Neural cell (in vitro differentiated cells): ENCODE data around the gene RELA. TPM values are rescaled to one million over a fixed set of nuclear protein-coding genes. Genes with fewer than 3 reads are reported as not detected.
"Not testable (repeated sequence)": the region's sequence is repeated elsewhere in the genome, so short reads cannot be mapped to it uniquely, and the experiment has no call there.

Experiments
- H2AFZ ChIP-seq: fragments of 200-600, 300-800 bp; sonication (generic), shearing (Covaris generic); 2 replicates; pipeline ENCODE4 v1.6.0; 2014; ENCODE audit warnings: low read depth, mild to moderate bottlenecking, antibody characterized with exemption, low read length, moderate library complexity
- H3F3A ChIP-seq: fragments of 200-600 bp; shearing (Covaris generic); 2 replicates; pipeline ENCODE4 v1.6.1; 2016; ENCODE audit warnings: mild to moderate bottlenecking, moderate library complexity, mixed read lengths, antibody characterized with exemption, low read length; ENCODE audit not compliant: insufficient read depth, poor library complexity, severe bottlenecking
- H3K27ac ChIP-seq: fragments of 200-600, 300-800 bp; sonication (generic), shearing (Covaris generic); 2 replicates; pipeline ENCODE4 v1.5.1; 2014; ENCODE audit warnings: mild to moderate bottlenecking, low read length, moderate library complexity
- H3K27me3 ChIP-seq: fragments of 300-800, 200-600 bp; sonication (generic), shearing (Covaris generic); 2 replicates; pipeline ENCODE4 v1.6.0; 2014; ENCODE audit warnings: mild to moderate bottlenecking, low read depth, low read length, moderate library complexity; ENCODE audit not compliant: insufficient read depth
- H3K36me3 ChIP-seq: fragments of 300-800, 200-600 bp; sonication (generic), shearing (Covaris generic); 2 replicates; pipeline ENCODE4 v1.5.1; 2014; ENCODE audit warnings: mild to moderate bottlenecking, antibody characterized with exemption, low read length, moderate library complexity; ENCODE audit not compliant: insufficient read depth
- H3K4me2 ChIP-seq: fragments of 300-800, 200-600 bp; sonication (generic), shearing (Covaris generic); 2 replicates; pipeline ENCODE4 v1.6.0; 2014; ENCODE audit warnings: mild to moderate bottlenecking, low read length
- H3K4me3 ChIP-seq: fragments of 300-800, 200-600 bp; sonication (generic), shearing (Covaris generic); 2 replicates; pipeline ENCODE4 v1.5.1; 2014; ENCODE audit warnings: mild to moderate bottlenecking, low read length, moderate library complexity
- H3K79me2 ChIP-seq: fragments of 200-600 bp; shearing (Covaris generic); replicated peaks from 2 replicates; pipeline ENCODE4 v1.6.0; 2014; ENCODE audit warnings: mild to moderate bottlenecking, low read length, moderate library complexity; ENCODE audit not compliant: insufficient read depth
- H3K9ac ChIP-seq: fragments of 300-800, 200-600 bp; sonication (generic), shearing (Covaris generic); 2 replicates; pipeline ENCODE4 v1.6.1; 2016; ENCODE audit warnings: mild to moderate bottlenecking, low read length, mixed read lengths
- H3K9me2 ChIP-seq: fragments of 200-600 bp; shearing (Covaris generic); 2 replicates; pipeline ENCODE4 v1.6.1; 2016; ENCODE audit warnings: mild to moderate bottlenecking, low read length, mixed read lengths; ENCODE audit not compliant: insufficient read depth
- H3K9me3 ChIP-seq: fragments of 200-600, 300-800 bp; sonication (generic), shearing (Covaris generic); 2 replicates; pipeline ENCODE4 v1.6.1; 2016; ENCODE audit warnings: mild to moderate bottlenecking, mixed run types, low read length, moderate library complexity, mixed read lengths
- H4K20me1 ChIP-seq: fragments of 200-600 bp; shearing (Covaris generic); 2 replicates; pipeline ENCODE4 v1.6.1; 2016; ENCODE audit warnings: mild to moderate bottlenecking, mixed run types; ENCODE audit not compliant: insufficient read depth
- EP300 ChIP-seq: fragments of 450-650 bp; conservative IDR thresholded peaks from 2 replicates; pipeline ENCODE4 v1.6.1; 2014; ENCODE audit warnings: antibody characterized with exemption, mild to moderate bottlenecking, moderate library complexity; ENCODE audit not compliant: poor library complexity, severe bottlenecking
- EZH2 ChIP-seq: fragments of 200-600, 300-800 bp; shearing (Covaris generic), sonication (generic); IDR thresholded peaks from 2 replicates; pipeline ENCODE4 v1.6.1; 2014; ENCODE audit warnings: antibody characterized with exemption, low read length, borderline replicate concordance, mild to moderate bottlenecking; ENCODE audit not compliant: insufficient read depth, poor library complexity, severe bottlenecking
- MXI1 ChIP-seq: fragments of 450-650 bp; conservative IDR thresholded peaks from 2 replicates; pipeline ENCODE4 v1.6.1; 2014; ENCODE audit warnings: antibody characterized with exemption, mild to moderate bottlenecking; ENCODE audit not compliant: poor library complexity, severe bottlenecking
- POLR2AphosphoS5 ChIP-seq: IDR thresholded peaks from 2 replicates; pipeline ENCODE4 v1.6.1; 2012
- RAD21 ChIP-seq: fragments of 450-650 bp; conservative IDR thresholded peaks from 2 replicates; pipeline ENCODE4 v1.6.1; 2014; ENCODE audit warnings: antibody characterized with exemption, mild to moderate bottlenecking, moderate library complexity
- SMC3 ChIP-seq: fragments of 450-650 bp; conservative IDR thresholded peaks from 2 replicates; pipeline ENCODE4 v1.6.1; 2014; ENCODE audit warnings: antibody characterized with exemption, mild to moderate bottlenecking, moderate library complexity; ENCODE audit not compliant: poor library complexity
- TAF1 ChIP-seq: IDR thresholded peaks from 2 replicates; pipeline ENCODE4 v1.6.1; 2012; ENCODE audit warnings: low read depth
- polyA plus RNA-seq: library from polyadenylated mRNA; depleted of rRNA; stranded (reverse); fragments of >200 nt; gene quantifications from 2 replicates; pipeline ENCODE4 v1.2.3, GENCODE V29; 2014
- TF ChIP-seq, protein P1 (sequence below): fragments of 450-650 bp; IDR thresholded peaks from 2 replicates; pipeline ENCODE4 v1.5.1; 2014; ENCODE audit warnings: antibody characterized with exemption, mild to moderate bottlenecking, moderate library complexity; ENCODE audit not compliant: poor library complexity, severe bottlenecking
- TF ChIP-seq, protein P2 (sequence below): IDR thresholded peaks from 2 replicates; pipeline ENCODE4 v1.6.1; 2012; ENCODE audit warnings: borderline replicate concordance

RELA gene
- polyA plus RNA-seq, 1 donor from 2014 or later, result 19.3 TPM

DNA sequence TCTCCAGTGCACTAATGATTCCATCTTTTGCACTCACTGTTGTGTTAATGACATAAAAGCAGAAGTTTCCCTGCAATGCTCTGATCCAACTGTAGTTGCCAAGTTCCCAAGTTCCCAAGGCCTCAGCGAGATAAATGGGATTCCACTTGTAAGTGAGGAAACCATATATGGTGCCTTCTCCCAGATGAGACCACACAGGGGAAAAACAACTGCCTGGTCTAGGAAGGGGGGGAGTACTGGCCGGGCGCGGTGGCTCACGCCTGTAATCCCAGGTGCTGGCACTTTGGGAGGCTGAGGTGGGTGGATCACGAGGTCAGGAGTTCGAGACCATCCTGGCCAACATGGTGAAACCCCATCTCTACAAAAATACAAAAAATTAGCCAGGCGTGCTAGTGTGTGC, 23.3 kb upstream of the RELA start:
- no peak overlapping the region for H3K9ac ChIP-seq
- no peaks in the 10 kb centered on the region for H3F3A ChIP-seq

DNA sequence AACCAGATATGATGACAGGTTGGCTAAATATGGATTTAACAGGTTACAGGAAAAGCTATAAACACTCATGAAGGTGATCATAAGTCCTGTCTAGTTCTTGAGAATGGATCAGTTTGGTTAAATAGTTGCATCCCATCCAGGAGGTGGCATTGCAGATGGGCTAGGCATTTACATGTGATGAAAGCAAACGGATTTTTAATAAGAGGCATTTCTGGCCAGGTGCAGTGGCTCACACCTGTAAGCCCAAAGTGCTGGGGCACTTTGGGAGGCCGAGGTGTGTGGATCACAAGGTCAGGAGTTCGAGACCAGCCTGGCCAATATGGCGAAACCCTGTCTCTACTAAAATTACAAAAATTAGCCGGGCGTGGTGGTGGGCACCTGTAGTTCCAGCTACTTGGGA, 20.8 kb upstream of the RELA start:
- not testable (repeated sequence) for H3K27ac ChIP-seq, H3K36me3 ChIP-seq, H3K4me2 ChIP-seq, H3K79me2 ChIP-seq, H3K9me3 ChIP-seq, H3F3A ChIP-seq, H3K9me2 ChIP-seq, H3K27me3 ChIP-seq, H3K9ac ChIP-seq, H3K4me3 ChIP-seq, H4K20me1 ChIP-seq, H2AFZ ChIP-seq

More for the DNA sequence above, 23.3 kb upstream of the RELA start:
- Histone ChIP-seq H3K36me3 (no peaks in the 10 kb centered on the region), H3K27ac (no peak overlapping the region), H4K20me1 (no peaks in the 10 kb centered on the region), H3K9me3 (no peaks in the 10 kb centered on the region), H3K79me2 (no peaks in the 10 kb centered on the region), H3K27me3 (no peaks in the 10 kb centered on the region), H3K9me2 (no peaks in the 10 kb centered on the region), H2AFZ (no peak overlapping the region), H3K4me3 (no peak overlapping the region), H3K4me2 (no peak overlapping the region)
- TF ChIP-seq TAF1, result no peak
- no peak for TF ChIP-seq EP300
- TF ChIP-seq, protein P1, sequence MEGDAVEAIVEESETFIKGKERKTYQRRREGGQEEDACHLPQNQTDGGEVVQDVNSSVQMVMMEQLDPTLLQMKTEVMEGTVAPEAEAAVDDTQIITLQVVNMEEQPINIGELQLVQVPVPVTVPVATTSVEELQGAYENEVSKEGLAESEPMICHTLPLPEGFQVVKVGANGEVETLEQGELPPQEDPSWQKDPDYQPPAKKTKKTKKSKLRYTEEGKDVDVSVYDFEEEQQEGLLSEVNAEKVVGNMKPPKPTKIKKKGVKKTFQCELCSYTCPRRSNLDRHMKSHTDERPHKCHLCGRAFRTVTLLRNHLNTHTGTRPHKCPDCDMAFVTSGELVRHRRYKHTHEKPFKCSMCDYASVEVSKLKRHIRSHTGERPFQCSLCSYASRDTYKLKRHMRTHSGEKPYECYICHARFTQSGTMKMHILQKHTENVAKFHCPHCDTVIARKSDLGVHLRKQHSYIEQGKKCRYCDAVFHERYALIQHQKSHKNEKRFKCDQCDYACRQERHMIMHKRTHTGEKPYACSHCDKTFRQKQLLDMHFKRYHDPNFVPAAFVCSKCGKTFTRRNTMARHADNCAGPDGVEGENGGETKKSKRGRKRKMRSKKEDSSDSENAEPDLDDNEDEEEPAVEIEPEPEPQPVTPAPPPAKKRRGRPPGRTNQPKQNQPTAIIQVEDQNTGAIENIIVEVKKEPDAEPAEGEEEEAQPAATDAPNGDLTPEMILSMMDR, result no peak
- TF ChIP-seq RAD21, result no peak
- TF ChIP-seq MXI1, result no peak
- TF ChIP-seq, protein P2, sequence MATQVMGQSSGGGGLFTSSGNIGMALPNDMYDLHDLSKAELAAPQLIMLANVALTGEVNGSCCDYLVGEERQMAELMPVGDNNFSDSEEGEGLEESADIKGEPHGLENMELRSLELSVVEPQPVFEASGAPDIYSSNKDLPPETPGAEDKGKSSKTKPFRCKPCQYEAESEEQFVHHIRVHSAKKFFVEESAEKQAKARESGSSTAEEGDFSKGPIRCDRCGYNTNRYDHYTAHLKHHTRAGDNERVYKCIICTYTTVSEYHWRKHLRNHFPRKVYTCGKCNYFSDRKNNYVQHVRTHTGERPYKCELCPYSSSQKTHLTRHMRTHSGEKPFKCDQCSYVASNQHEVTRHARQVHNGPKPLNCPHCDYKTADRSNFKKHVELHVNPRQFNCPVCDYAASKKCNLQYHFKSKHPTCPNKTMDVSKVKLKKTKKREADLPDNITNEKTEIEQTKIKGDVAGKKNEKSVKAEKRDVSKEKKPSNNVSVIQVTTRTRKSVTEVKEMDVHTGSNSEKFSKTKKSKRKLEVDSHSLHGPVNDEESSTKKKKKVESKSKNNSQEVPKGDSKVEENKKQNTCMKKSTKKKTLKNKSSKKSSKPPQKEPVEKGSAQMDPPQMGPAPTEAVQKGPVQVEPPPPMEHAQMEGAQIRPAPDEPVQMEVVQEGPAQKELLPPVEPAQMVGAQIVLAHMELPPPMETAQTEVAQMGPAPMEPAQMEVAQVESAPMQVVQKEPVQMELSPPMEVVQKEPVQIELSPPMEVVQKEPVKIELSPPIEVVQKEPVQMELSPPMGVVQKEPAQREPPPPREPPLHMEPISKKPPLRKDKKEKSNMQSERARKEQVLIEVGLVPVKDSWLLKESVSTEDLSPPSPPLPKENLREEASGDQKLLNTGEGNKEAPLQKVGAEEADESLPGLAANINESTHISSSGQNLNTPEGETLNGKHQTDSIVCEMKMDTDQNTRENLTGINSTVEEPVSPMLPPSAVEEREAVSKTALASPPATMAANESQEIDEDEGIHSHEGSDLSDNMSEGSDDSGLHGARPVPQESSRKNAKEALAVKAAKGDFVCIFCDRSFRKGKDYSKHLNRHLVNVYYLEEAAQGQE, result no peak
- TF ChIP-seq POLR2AphosphoS5, result no peak
- no peak for TF ChIP-seq EZH2
- TF ChIP-seq SMC3, result no peak

DNA sequence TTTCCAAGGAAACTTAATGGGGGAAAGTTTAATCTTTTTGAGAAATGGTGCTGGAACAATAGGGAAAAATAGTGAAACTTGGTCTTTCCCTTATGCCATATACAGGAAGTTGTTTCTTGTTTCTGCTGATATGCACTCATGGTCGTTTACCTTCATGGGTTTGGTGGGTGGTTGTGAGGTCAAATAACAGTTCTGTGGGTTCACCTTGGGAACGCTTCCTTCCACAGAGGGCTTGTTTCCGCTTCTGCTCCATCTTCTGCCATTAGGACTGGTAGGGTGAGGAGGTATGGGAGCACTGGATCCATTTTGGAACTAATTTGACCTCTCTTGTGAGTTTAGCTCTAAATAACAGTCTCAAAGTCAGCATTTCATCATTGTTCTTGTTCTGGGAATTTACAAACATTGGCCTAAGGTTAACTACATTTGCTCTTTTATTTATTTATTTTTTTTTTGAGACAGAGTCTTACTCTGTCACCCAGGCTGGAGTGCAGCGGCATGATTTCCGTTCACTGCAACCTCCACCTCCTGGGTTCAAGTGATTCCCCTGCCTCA, 17.6 kb upstream of the RELA start:
- no peaks in the 10 kb centered on the region for H4K20me1 ChIP-seq
- H3K27me3 ChIP-seq, result no peaks in the 10 kb centered on the region
- H3F3A ChIP-seq, result no peaks in the 10 kb centered on the region
- no peaks in the 10 kb centered on the region for H3K79me2 ChIP-seq
- no peaks in the 10 kb centered on the region for H3K9me2 ChIP-seq
- H3K9ac ChIP-seq, result no peak overlapping the region
- no peak for TF ChIP-seq SMC3
- no peak for TF ChIP-seq EP300
- TF ChIP-seq EZH2, result no peak
- TF ChIP-seq, protein P2, result no peak
- TF ChIP-seq, protein P1, result no peak
- no peak for TF ChIP-seq RAD21
- no peak for TF ChIP-seq MXI1
- no peak for TF ChIP-seq TAF1
- no peak for TF ChIP-seq POLR2AphosphoS5
- no peaks in the 10 kb centered on the region for H3K9me3 ChIP-seq
- H3K4me3 ChIP-seq, result no peak overlapping the region
- H3K27ac ChIP-seq, result no peak overlapping the region
- H3K36me3 ChIP-seq, result no peaks in the 10 kb centered on the region
- no peak overlapping the region for H2AFZ ChIP-seq
- H3K4me2 ChIP-seq, result no peak overlapping the region
